Neural cell (in vitro differentiated cells): ENCODE data around the gene HS6ST3. TPM values are rescaled to one million over a fixed set of nuclear protein-coding genes. Genes with fewer than 3 reads are reported as not detected.

Source experiments
- H2AFZ ChIP-seq: fragments of 200-600, 300-800 bp; sonication (generic), shearing (Covaris generic); 2 replicates; pipeline ENCODE4 v1.6.0; 2014; ENCODE audit warnings: low read depth, mild to moderate bottlenecking, antibody characterized with exemption, low read length, moderate library complexity
- H3F3A ChIP-seq: fragments of 200-600 bp; shearing (Covaris generic); 2 replicates; pipeline ENCODE4 v1.6.1; 2016; ENCODE audit warnings: mild to moderate bottlenecking, moderate library complexity, mixed read lengths, antibody characterized with exemption, low read length; ENCODE audit not compliant: insufficient read depth, poor library complexity, severe bottlenecking
- H3K27ac ChIP-seq: fragments of 200-600, 300-800 bp; sonication (generic), shearing (Covaris generic); 2 replicates; pipeline ENCODE4 v1.5.1; 2014; ENCODE audit warnings: mild to moderate bottlenecking, low read length, moderate library complexity
- H3K27me3 ChIP-seq: fragments of 300-800, 200-600 bp; sonication (generic), shearing (Covaris generic); 2 replicates; pipeline ENCODE4 v1.6.0; 2014; ENCODE audit warnings: mild to moderate bottlenecking, low read depth, low read length, moderate library complexity; ENCODE audit not compliant: insufficient read depth
- H3K36me3 ChIP-seq: fragments of 300-800, 200-600 bp; sonication (generic), shearing (Covaris generic); 2 replicates; pipeline ENCODE4 v1.5.1; 2014; ENCODE audit warnings: mild to moderate bottlenecking, antibody characterized with exemption, low read length, moderate library complexity; ENCODE audit not compliant: insufficient read depth
- H3K4me2 ChIP-seq: fragments of 300-800, 200-600 bp; sonication (generic), shearing (Covaris generic); 2 replicates; pipeline ENCODE4 v1.6.0; 2014; ENCODE audit warnings: mild to moderate bottlenecking, low read length
- H3K4me3 ChIP-seq: fragments of 300-800, 200-600 bp; sonication (generic), shearing (Covaris generic); 2 replicates; pipeline ENCODE4 v1.5.1; 2014; ENCODE audit warnings: mild to moderate bottlenecking, low read length, moderate library complexity
- H3K79me2 ChIP-seq: fragments of 200-600 bp; shearing (Covaris generic); replicated peaks from 2 replicates; pipeline ENCODE4 v1.6.0; 2014; ENCODE audit warnings: mild to moderate bottlenecking, low read length, moderate library complexity; ENCODE audit not compliant: insufficient read depth
- H3K9ac ChIP-seq: fragments of 300-800, 200-600 bp; sonication (generic), shearing (Covaris generic); 2 replicates; pipeline ENCODE4 v1.6.1; 2016; ENCODE audit warnings: mild to moderate bottlenecking, low read length, mixed read lengths
- H3K9me2 ChIP-seq: fragments of 200-600 bp; shearing (Covaris generic); 2 replicates; pipeline ENCODE4 v1.6.1; 2016; ENCODE audit warnings: mild to moderate bottlenecking, low read length, mixed read lengths; ENCODE audit not compliant: insufficient read depth
- H3K9me3 ChIP-seq: fragments of 200-600, 300-800 bp; sonication (generic), shearing (Covaris generic); 2 replicates; pipeline ENCODE4 v1.6.1; 2016; ENCODE audit warnings: mild to moderate bottlenecking, mixed run types, low read length, moderate library complexity, mixed read lengths
- H4K20me1 ChIP-seq: fragments of 200-600 bp; shearing (Covaris generic); 2 replicates; pipeline ENCODE4 v1.6.1; 2016; ENCODE audit warnings: mild to moderate bottlenecking, mixed run types; ENCODE audit not compliant: insufficient read depth
- EP300 ChIP-seq: fragments of 450-650 bp; conservative IDR thresholded peaks from 2 replicates; pipeline ENCODE4 v1.6.1; 2014; ENCODE audit warnings: antibody characterized with exemption, mild to moderate bottlenecking, moderate library complexity; ENCODE audit not compliant: poor library complexity, severe bottlenecking
- EZH2 ChIP-seq: fragments of 200-600, 300-800 bp; shearing (Covaris generic), sonication (generic); IDR thresholded peaks from 2 replicates; pipeline ENCODE4 v1.6.1; 2014; ENCODE audit warnings: antibody characterized with exemption, low read length, borderline replicate concordance, mild to moderate bottlenecking; ENCODE audit not compliant: insufficient read depth, poor library complexity, severe bottlenecking
- MXI1 ChIP-seq: fragments of 450-650 bp; conservative IDR thresholded peaks from 2 replicates; pipeline ENCODE4 v1.6.1; 2014; ENCODE audit warnings: antibody characterized with exemption, mild to moderate bottlenecking; ENCODE audit not compliant: poor library complexity, severe bottlenecking
- POLR2AphosphoS5 ChIP-seq: IDR thresholded peaks from 2 replicates; pipeline ENCODE4 v1.6.1; 2012
- RAD21 ChIP-seq: fragments of 450-650 bp; conservative IDR thresholded peaks from 2 replicates; pipeline ENCODE4 v1.6.1; 2014; ENCODE audit warnings: antibody characterized with exemption, mild to moderate bottlenecking, moderate library complexity
- SMC3 ChIP-seq: fragments of 450-650 bp; conservative IDR thresholded peaks from 2 replicates; pipeline ENCODE4 v1.6.1; 2014; ENCODE audit warnings: antibody characterized with exemption, mild to moderate bottlenecking, moderate library complexity; ENCODE audit not compliant: poor library complexity
- TAF1 ChIP-seq: IDR thresholded peaks from 2 replicates; pipeline ENCODE4 v1.6.1; 2012; ENCODE audit warnings: low read depth
- polyA plus RNA-seq: library from polyadenylated mRNA; depleted of rRNA; stranded (reverse); fragments of >200 nt; gene quantifications from 2 replicates; pipeline ENCODE4 v1.2.3, GENCODE V29; 2014
- TF ChIP-seq, protein P1 (sequence below): fragments of 450-650 bp; IDR thresholded peaks from 2 replicates; pipeline ENCODE4 v1.5.1; 2014; ENCODE audit warnings: antibody characterized with exemption, mild to moderate bottlenecking, moderate library complexity; ENCODE audit not compliant: poor library complexity, severe bottlenecking
- TF ChIP-seq, protein P2 (sequence below): IDR thresholded peaks from 2 replicates; pipeline ENCODE4 v1.6.1; 2012; ENCODE audit warnings: borderline replicate concordance

Gene HS6ST3
- polyA plus RNA-seq, 1 donor from 2014 or later = 10.9 TPM

DNA sequence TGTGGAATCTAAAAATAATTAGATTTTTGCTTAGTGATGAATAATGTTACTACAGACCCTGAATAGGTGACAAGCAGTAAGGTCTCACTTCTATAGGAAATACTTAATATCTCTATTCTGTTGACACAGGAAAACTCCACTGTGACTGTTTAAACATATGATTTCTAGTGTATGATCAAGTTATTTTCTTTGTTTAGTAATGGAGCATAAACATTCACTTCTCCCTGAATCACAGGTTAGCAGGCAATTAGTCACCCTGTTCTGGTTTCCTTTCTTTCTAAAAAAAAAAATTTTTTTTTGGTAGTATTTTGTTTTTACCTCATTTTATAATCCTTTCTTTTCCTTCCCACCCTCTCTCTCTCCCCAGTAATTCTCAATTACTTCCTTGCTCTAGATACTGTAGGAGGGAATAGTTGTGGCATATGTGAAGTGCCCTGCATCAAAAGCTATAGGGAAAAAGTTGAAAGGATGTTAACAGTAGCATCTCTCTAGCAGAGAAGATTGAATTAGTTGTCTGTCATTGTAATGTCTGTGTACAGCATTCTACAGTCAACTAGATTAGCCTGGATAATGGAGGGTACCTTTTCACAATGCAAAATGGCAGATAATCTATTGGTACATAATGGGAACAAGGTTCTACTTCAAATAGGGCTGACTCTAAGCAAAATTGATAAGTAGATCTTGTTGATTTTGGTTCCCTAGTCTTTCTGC lies 3.5 kb downstream of the HS6ST3 start:
- Histone ChIP-seq H3K27ac (no peak overlapping the region), H3K4me2 (peak overlapping the region; percentile 41), H3K79me2 (no peaks in the 10 kb centered on the region), H4K20me1 (no peaks in the 10 kb centered on the region), H3F3A (no peaks in the 10 kb centered on the region), H3K9ac (no peak overlapping the region), H3K9me3 (no peaks in the 10 kb centered on the region), H3K27me3 (peaks cover 49% of the 10 kb centered on the region), H2AFZ (no peak overlapping the region), H3K9me2 (no peaks in the 10 kb centered on the region), H3K4me3 (peak overlapping the region; percentile 73), H3K36me3 (no peaks in the 10 kb centered on the region)
- TF ChIP-seq SMC3 = no peak
- TF ChIP-seq, protein P1, sequence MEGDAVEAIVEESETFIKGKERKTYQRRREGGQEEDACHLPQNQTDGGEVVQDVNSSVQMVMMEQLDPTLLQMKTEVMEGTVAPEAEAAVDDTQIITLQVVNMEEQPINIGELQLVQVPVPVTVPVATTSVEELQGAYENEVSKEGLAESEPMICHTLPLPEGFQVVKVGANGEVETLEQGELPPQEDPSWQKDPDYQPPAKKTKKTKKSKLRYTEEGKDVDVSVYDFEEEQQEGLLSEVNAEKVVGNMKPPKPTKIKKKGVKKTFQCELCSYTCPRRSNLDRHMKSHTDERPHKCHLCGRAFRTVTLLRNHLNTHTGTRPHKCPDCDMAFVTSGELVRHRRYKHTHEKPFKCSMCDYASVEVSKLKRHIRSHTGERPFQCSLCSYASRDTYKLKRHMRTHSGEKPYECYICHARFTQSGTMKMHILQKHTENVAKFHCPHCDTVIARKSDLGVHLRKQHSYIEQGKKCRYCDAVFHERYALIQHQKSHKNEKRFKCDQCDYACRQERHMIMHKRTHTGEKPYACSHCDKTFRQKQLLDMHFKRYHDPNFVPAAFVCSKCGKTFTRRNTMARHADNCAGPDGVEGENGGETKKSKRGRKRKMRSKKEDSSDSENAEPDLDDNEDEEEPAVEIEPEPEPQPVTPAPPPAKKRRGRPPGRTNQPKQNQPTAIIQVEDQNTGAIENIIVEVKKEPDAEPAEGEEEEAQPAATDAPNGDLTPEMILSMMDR = no peak
- no peak for TF ChIP-seq TAF1
- TF ChIP-seq, protein P2, sequence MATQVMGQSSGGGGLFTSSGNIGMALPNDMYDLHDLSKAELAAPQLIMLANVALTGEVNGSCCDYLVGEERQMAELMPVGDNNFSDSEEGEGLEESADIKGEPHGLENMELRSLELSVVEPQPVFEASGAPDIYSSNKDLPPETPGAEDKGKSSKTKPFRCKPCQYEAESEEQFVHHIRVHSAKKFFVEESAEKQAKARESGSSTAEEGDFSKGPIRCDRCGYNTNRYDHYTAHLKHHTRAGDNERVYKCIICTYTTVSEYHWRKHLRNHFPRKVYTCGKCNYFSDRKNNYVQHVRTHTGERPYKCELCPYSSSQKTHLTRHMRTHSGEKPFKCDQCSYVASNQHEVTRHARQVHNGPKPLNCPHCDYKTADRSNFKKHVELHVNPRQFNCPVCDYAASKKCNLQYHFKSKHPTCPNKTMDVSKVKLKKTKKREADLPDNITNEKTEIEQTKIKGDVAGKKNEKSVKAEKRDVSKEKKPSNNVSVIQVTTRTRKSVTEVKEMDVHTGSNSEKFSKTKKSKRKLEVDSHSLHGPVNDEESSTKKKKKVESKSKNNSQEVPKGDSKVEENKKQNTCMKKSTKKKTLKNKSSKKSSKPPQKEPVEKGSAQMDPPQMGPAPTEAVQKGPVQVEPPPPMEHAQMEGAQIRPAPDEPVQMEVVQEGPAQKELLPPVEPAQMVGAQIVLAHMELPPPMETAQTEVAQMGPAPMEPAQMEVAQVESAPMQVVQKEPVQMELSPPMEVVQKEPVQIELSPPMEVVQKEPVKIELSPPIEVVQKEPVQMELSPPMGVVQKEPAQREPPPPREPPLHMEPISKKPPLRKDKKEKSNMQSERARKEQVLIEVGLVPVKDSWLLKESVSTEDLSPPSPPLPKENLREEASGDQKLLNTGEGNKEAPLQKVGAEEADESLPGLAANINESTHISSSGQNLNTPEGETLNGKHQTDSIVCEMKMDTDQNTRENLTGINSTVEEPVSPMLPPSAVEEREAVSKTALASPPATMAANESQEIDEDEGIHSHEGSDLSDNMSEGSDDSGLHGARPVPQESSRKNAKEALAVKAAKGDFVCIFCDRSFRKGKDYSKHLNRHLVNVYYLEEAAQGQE = no peak
- no peak for TF ChIP-seq EP300
- no peak for TF ChIP-seq POLR2AphosphoS5
- TF ChIP-seq MXI1 = no peak
- TF ChIP-seq EZH2 = no peak

DNA sequence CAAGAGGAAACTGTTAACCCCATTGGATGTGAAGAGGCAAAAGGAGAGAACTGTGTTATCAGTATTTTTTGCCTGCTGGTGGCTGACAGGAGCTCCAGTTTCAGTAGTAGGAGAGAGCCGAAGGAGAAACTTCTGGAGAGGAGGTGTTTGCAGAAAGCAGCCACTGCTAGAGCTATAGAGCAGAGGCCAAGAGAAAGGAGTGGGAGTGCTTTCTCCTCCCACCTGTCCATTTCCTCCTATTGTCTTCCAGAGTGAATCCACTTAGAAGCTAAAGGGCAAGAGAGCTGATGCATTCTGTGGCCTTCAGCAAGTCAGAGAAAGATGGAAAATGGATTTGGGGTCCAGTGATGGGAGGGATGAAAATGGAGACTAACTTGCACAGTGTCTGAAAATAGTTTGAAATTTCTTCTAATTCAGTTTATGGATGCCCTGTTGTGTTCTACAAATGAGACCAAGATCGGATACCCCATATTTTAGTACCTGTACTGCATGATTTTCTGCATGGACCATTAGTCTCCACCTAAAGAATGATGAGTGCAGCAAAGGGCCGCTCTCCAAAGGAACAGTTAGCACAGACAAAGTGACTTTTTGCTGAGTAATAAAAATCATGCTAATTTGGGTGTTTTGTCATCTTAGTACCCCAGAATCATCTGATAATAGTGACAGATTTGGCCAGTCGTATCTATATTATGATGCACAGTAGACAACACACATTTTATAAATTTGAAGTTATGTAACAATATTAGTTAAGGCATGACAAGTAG lies 10.7 kb downstream of the HS6ST3 start:
- H4K20me1 ChIP-seq = no peaks in the 10 kb centered on the region

More for the DNA sequence above, 10.7 kb downstream of the HS6ST3 start:
- no peaks in the 10 kb centered on the region for H3K36me3 ChIP-seq
- H3K9me3 ChIP-seq = no peaks in the 10 kb centered on the region
- H2AFZ ChIP-seq = no peak overlapping the region
- no peaks in the 10 kb centered on the region for H3K27me3 ChIP-seq
- no peak overlapping the region for H3K27ac ChIP-seq
- no peaks in the 10 kb centered on the region for H3F3A ChIP-seq
- TF ChIP-seq, protein P2 = no peak
- TF ChIP-seq, protein P1 = no peak
- no peak for TF ChIP-seq TAF1
- no peak for TF ChIP-seq RAD21
- no peak for TF ChIP-seq EZH2
- TF ChIP-seq MXI1 = no peak
- TF ChIP-seq POLR2AphosphoS5 = no peak
- TF ChIP-seq SMC3 = no peak
- no peak for TF ChIP-seq EP300
- H3K9ac ChIP-seq = no peak overlapping the region
- H3K79me2 ChIP-seq = no peaks in the 10 kb centered on the region
- H3K9me2 ChIP-seq = no peaks in the 10 kb centered on the region
- no peak overlapping the region for H3K4me3 ChIP-seq
- H3K4me2 ChIP-seq = no peak overlapping the region
